Cerebellar cortex (tissue), 1 donor: Measurements from ENCODE around the gene BMPR1A.
"Not testable (repeated sequence)": the region's sequence is repeated elsewhere in the genome, so short reads cannot be mapped to it uniquely, and the experiment has no call there.

ENCODE experiments used
- DNase-seq: peaks from one replicate; pipeline ENCODE4 v3.0.0-alpha.2; 2015; ENCODE audit warnings: low spot score

Gene BMPR1A

DNA sequence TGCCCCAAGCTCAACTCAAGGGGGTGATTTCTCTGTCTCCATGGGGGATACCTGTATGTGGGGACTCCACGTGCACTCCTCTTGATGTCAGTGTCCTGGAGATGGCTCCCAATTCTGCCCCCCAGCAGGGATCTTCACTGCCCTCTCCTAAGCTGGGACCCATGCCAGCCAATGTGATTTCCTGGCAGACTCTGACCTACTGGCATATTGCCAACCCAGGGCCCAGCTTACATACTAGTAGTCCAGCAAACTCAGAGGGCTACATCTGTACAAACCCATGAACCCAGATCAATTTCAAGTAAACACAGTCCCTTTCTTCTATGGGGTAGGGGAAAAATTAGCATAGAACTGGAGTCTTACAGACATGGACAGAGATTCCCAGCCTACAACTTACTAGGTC lies 26.2 kb upstream of the BMPR1A start:
- DNase-seq: no peak

DNA sequence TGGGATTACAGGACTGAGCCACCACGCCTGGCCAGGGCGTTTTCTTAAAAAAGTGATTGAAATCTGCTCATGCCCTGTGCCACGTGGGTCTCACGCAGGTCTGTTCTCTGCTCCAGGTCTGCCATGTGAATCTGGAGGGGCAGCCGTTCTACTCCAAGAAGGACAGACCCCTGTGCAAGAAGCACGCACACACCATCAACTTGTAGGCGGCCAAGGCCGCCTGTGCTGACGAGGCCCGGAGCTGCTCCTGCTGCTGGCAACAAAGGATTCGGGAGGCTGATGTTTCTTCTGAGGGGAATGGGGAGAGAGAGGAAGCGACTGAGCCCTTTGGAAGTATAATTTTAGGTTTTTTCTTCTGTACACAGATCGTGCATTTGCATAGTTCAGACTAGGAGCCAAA lies 23.6 kb upstream of the BMPR1A start:
- no peak for DNase-seq

- DNase-seq: no peak
Observed at GRCh38 chr10:86733260-86733671, 23.2 kb upstream of the BMPR1A start.

- no peak for DNase-seq
Observed at GRCh38 chr10:86734207-86734988, 22.0 kb upstream of the BMPR1A start.

- DNase-seq: not testable (repeated sequence)
Observed at GRCh38 chr10:86735278-86735677, 21.1 kb upstream of the BMPR1A start.

GRCh38 chr10:86742230-86742629 lies 14.2 kb upstream of the BMPR1A start:
- DNase-seq: no peak

- no peak for DNase-seq
Observed at GRCh38 chr10:86744067-86744725, 12.2 kb upstream of the BMPR1A start.

- DNase-seq: no peak
Observed at GRCh38 chr10:86747796-86748581, 8.4 kb upstream of the BMPR1A start.

GRCh38 chr10:86749854-86750253 lies 6.6 kb upstream of the BMPR1A start:
- no peak for DNase-seq

DNA sequence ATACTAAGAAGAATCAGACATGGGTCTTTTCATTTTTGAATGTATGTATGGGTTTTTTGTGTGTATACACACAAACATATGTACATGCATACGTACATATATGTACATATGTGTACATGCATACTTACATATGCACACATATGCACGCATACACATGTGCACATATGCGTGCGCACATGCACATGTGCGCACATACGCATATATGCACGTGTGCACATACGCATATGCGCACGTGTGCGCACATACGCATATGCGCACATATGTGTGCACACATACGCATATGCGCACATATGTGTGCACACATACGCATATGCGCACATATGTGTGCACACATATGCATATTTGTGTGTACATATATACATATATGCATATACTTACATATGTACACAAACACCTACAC lies 4.9 kb upstream of the BMPR1A start:
- no peak for DNase-seq

DNA sequence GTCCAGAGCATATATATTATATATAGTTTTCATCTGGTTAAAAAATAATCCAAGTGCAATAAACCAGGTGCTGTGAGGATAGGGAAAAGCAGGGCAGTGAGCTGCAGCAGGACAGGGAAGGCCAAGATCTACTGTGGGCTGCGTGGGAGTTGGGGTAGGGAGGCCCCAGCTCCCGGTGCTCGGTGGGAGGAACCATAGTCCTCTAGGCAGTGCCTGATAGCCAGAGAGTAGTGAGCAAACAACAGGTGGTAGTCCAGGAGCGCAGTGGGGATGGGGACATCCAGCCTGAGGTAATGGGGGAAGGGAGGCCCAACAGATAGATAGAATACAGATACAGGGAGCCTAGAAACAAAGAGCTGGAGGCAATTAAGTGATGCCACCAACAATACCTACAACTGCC lies 4.1 kb upstream of the BMPR1A start:
- no peak for DNase-seq

GRCh38 chr10:86753051-86753450 lies 3.4 kb upstream of the BMPR1A start:
- no peak for DNase-seq

GRCh38 chr10:86753638-86754434 lies 2.6 kb upstream of the BMPR1A start:
- no peak for DNase-seq

DNA sequence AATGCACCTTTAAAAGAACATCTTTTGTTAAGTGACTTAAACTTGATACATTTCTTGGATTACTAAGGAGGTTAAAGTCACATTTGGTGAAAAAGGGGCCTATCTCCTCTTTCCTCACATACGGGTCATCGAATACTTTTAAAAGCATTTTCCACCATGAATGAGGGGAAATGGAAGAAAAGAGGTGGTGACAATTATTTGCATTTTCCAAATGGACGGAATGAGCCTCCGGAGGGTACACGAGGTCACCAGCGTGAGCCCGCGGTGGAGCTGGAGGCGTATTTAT lies 1.0 kb upstream of the BMPR1A start:
- no peak for DNase-seq

GRCh38 chr10:86755740-86756510 lies 494 bp upstream of the BMPR1A start:
- peak; percentile 83 for DNase-seq

- peak; percentile 46 for DNase-seq
Observed at GRCh38 chr10:86757113-86757972, 924 bp downstream of the BMPR1A start.

GRCh38 chr10:86758189-86759072 lies 2.0 kb downstream of the BMPR1A start:
- peak; percentile 35 for DNase-seq

DNA sequence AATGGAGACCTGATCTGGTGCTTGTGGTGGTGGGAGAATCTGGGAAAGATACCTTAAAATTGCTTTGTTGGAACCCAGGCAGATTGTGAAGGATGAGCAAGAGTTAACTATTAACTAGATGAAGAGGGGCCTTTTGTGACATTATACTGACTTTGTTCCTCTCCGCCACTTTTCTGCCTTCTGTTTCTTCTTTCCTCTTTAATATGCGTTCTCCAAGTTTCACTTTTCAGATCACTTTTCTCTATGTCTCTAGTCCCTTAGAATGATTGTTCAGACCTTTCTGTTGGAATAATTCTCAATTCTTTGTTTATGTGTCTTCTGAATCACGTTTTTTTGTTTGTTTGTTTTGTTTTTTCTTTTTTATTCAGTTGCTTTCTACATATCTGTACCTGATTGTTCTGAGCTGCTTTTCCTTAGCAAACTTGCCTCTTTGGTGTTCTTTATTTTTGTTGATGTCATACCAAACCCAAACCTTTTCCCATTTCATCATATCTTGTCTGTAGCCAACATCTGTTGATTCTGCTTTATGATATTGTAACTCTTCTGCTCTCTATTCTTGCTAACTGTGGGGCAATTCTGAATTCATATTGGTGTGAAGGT lies 2.8 kb downstream of the BMPR1A start:
- DNase-seq: no peak

GRCh38 chr10:86763404-86763803 lies 7.0 kb downstream of the BMPR1A start:
- DNase-seq: no peak
